KMS-11 (cell line): ENCODE data around the gene MESD.

Experiments
- H2AFZ ChIP-seq: fragments of 200-600 bp; sonication (generic); 2 replicates; pipeline ENCODE4 v1.6.1; 2016; ENCODE audit warnings: antibody characterized with exemption, mixed run types, low read depth
- H3K27ac ChIP-seq: fragments of 200-600 bp; sonication (generic); 2 replicates; pipeline ENCODE4 v1.6.1; 2016; ENCODE audit warnings: mild to moderate bottlenecking, mixed run types
- H3K27me3 ChIP-seq: fragments of 200-600 bp; sonication (generic); 2 replicates; pipeline ENCODE4 v1.6.1; 2017; ENCODE audit warnings: mild to moderate bottlenecking, low read depth, mixed run types, moderate library complexity; ENCODE audit not compliant: insufficient read depth
- H3K36me3 ChIP-seq: fragments of 200-600 bp; sonication (generic); 2 replicates; pipeline ENCODE4 v1.6.1; 2017; ENCODE audit warnings: mild to moderate bottlenecking, mixed run types; ENCODE audit not compliant: insufficient read depth
- H3K4me1 ChIP-seq: fragments of 200-600 bp; sonication (generic); 2 replicates; pipeline ENCODE4 v1.6.1; 2016; ENCODE audit warnings: mild to moderate bottlenecking, low read depth, mixed run types; ENCODE audit not compliant: poor library complexity, severe bottlenecking
- H3K4me2 ChIP-seq: fragments of 200-600 bp; sonication (generic); 2 replicates; pipeline ENCODE4 v1.7.0; 2016; ENCODE audit warnings: mild to moderate bottlenecking, mixed run types
- H3K4me3 ChIP-seq: fragments of 200-600 bp; sonication (generic); IDR thresholded peaks from 2 replicates; pipeline ENCODE4 v1.6.1; 2017; ENCODE audit warnings: low read depth, low read length, mixed read lengths; ENCODE audit not compliant: insufficient read depth
- H3K79me2 ChIP-seq: fragments of 200-600 bp; sonication (generic); 2 replicates; pipeline ENCODE4 v1.6.1; 2016; ENCODE audit warnings: low read depth, mixed run types; ENCODE audit not compliant: insufficient read depth
- H3K9ac ChIP-seq: fragments of 200-600 bp; sonication (generic); 2 replicates; pipeline ENCODE4 v1.6.1; 2016; ENCODE audit warnings: mild to moderate bottlenecking, mixed run types
- H4K20me1 ChIP-seq: fragments of 200-600 bp; sonication (generic); 2 replicates; pipeline ENCODE4 v1.6.1; 2016; ENCODE audit warnings: mild to moderate bottlenecking, mixed run types; ENCODE audit not compliant: insufficient read depth
- CTCF ChIP-seq: fragments of 200-600 bp; sonication (generic); conservative IDR thresholded peaks from 2 replicates; pipeline ENCODE4 v1.6.1; 2017; ENCODE audit warnings: low read depth, mild to moderate bottlenecking, antibody characterized with exemption, low read length, moderate library complexity, mixed read lengths

Gene MESD

GRCh38 chr15:80944818-80945217, 44.8 kb downstream of the MESD start:
- TF ChIP-seq CTCF, result no peak
- H3K4me2 ChIP-seq, result no peak overlapping the region
- no peaks in the 10 kb centered on the region for H3K36me3 ChIP-seq
- H3K4me1 ChIP-seq, result no peaks in the 10 kb centered on the region
- H3K4me3 ChIP-seq, result no peak overlapping the region
- H2AFZ ChIP-seq, result no peak overlapping the region
- H3K27me3 ChIP-seq, result no peaks in the 10 kb centered on the region
- H3K79me2 ChIP-seq, result no peaks in the 10 kb centered on the region
- no peak overlapping the region for H3K27ac ChIP-seq
- no peak overlapping the region for H3K9ac ChIP-seq
- H4K20me1 ChIP-seq, result no peaks in the 10 kb centered on the region

- no peak overlapping the region for H3K27ac ChIP-seq
- no peak for TF ChIP-seq CTCF
- H3K4me1 ChIP-seq, result no peaks in the 10 kb centered on the region
- H3K9ac ChIP-seq, result no peak overlapping the region
- H3K79me2 ChIP-seq, result no peaks in the 10 kb centered on the region
- H3K36me3 ChIP-seq, result no peaks in the 10 kb centered on the region
- no peak overlapping the region for H2AFZ ChIP-seq
- H4K20me1 ChIP-seq, result no peaks in the 10 kb centered on the region
- no peak overlapping the region for H3K4me3 ChIP-seq
- H3K4me2 ChIP-seq, result no peak overlapping the region
- H3K27me3 ChIP-seq, result no peaks in the 10 kb centered on the region
Measured at GRCh38 chr15:80942746-80943565, 46.7 kb downstream of the MESD start.

- no peaks in the 10 kb centered on the region for H4K20me1 ChIP-seq
- H3K27ac ChIP-seq, result no peak overlapping the region
- no peaks in the 10 kb centered on the region for H3K36me3 ChIP-seq
- H3K4me1 ChIP-seq, result no peaks in the 10 kb centered on the region
- no peaks in the 10 kb centered on the region for H3K27me3 ChIP-seq
- no peaks in the 10 kb centered on the region for H3K79me2 ChIP-seq
- no peak for TF ChIP-seq CTCF
- no peak overlapping the region for H2AFZ ChIP-seq
- no peak overlapping the region for H3K4me3 ChIP-seq
- H3K4me2 ChIP-seq, result no peak overlapping the region
- no peak overlapping the region for H3K9ac ChIP-seq
Measured at GRCh38 chr15:80942266-80942665, 47.4 kb downstream of the MESD start.

GRCh38 chr15:80940851-80941250, 48.8 kb downstream of the MESD start:
- H3K4me2 ChIP-seq, result no peak overlapping the region
- no peaks in the 10 kb centered on the region for H3K27me3 ChIP-seq
- H3K36me3 ChIP-seq, result no peaks in the 10 kb centered on the region
- no peak for TF ChIP-seq CTCF
- H3K4me1 ChIP-seq, result no peaks in the 10 kb centered on the region
- no peak overlapping the region for H2AFZ ChIP-seq
- no peaks in the 10 kb centered on the region for H4K20me1 ChIP-seq
- no peak overlapping the region for H3K9ac ChIP-seq
- H3K4me3 ChIP-seq, result no peak overlapping the region
- no peak overlapping the region for H3K27ac ChIP-seq
- H3K79me2 ChIP-seq, result no peaks in the 10 kb centered on the region
